ENCODE results near the gene FAM53B. TPM values are rescaled to one million over a fixed set of nuclear protein-coding genes. Genes with fewer than 3 reads are reported as not detected.

FAM53B gene
- total RNA-seq, 1 donor from 2014 or later: 38.1 TPM

- DNase-seq (peak; percentile 42), ATAC-seq (ENCODE audit: poor library complexity) (peak; percentile 6)
- intact Hi-C loops (cut with DNase I): loop anchor here (2.0 to 5.0 kb wide), 2 partner anchors 38 to 57 kb away; no protein-coding TSS in a partner anchor
Observed at GRCh38 chr10:124704428-124705380, 39.5 kb downstream of the FAM53B start.

- peak; percentile 92 for DNase-seq
- intact Hi-C loops (cut with DNase I): loop anchor here (2.0 to 5.0 kb wide), 2 partner anchors 39 to 57 kb away; no protein-coding TSS in a partner anchor
Observed at GRCh38 chr10:124703778-124704427, 40.3 kb downstream of the FAM53B start.

GRCh38 chr10:124703372-124703771, 40.8 kb downstream of the FAM53B start:
- no peak for DNase-seq
- intact Hi-C loops (cut with DNase I): loop anchor here (5.0 kb wide), 1 partner anchor 56 kb away; no protein-coding TSS in a partner anchor
- no peak for ATAC-seq (ENCODE audit: poor library complexity)

More at GRCh38 chr10:124703778-124704427, 40.3 kb downstream of the FAM53B start:
- peak; percentile 79 for ATAC-seq (ENCODE audit: poor library complexity)

- no peak for ATAC-seq (ENCODE audit: poor library complexity)
- intact Hi-C loops (cut with DNase I): loop anchor here (5.0 kb wide), 1 partner anchor 55 kb away; no protein-coding TSS in a partner anchor
- peak; percentile 77 for DNase-seq
Observed at GRCh38 chr10:124701881-124702656, 42.1 kb downstream of the FAM53B start.

GRCh38 chr10:124701435-124701834, 42.7 kb downstream of the FAM53B start:
- peak; percentile 80 for ATAC-seq (ENCODE audit: poor library complexity)
- intact Hi-C loops (cut with DNase I): loop anchor here (5.0 kb wide), 1 partner anchor 54 kb away; no protein-coding TSS in a partner anchor
- peak; percentile 96 for DNase-seq

GRCh38 chr10:124701038-124701365, 43.2 kb downstream of the FAM53B start:
- DNase-seq (peak; percentile 39), ATAC-seq (ENCODE audit: poor library complexity) (no peak)
- intact Hi-C loops (cut with DNase I): loop anchor here (5.0 kb wide), 1 partner anchor 54 kb away; no protein-coding TSS in a partner anchor

GRCh38 chr10:124700293-124701037, 43.7 kb downstream of the FAM53B start:
- DNase-seq (no peak), ATAC-seq (ENCODE audit: poor library complexity) (no peak)
- intact Hi-C loops (cut with DNase I): loop anchor here (5.0 kb wide), 1 partner anchor 53 kb away; no protein-coding TSS in a partner anchor

- peak; percentile 79 for DNase-seq
- ATAC-seq (ENCODE audit: poor library complexity): peak; percentile 17
- intact Hi-C loops (cut with DNase I): loop anchor here (5.0 kb wide), 1 partner anchor 52 kb away; no protein-coding TSS in a partner anchor
Observed at GRCh38 chr10:124699471-124700292, 44.5 kb downstream of the FAM53B start.

GRCh38 chr10:124698545-124699469, 45.4 kb downstream of the FAM53B start:
- intact Hi-C loops (cut with DNase I): no loop called here
- DNase-seq: no peak
- no peak for ATAC-seq (ENCODE audit: poor library complexity)

GRCh38 chr10:124697837-124698544, 46.2 kb downstream of the FAM53B start:
- DNase-seq: no peak
- intact Hi-C loops (cut with DNase I): no loop called here
- no peak for ATAC-seq (ENCODE audit: poor library complexity)

GRCh38 chr10:124697443-124697836, 46.7 kb downstream of the FAM53B start:
- DNase-seq (no peak), ATAC-seq (ENCODE audit: poor library complexity) (no peak)
- intact Hi-C loops (cut with DNase I): no loop called here

GRCh38 chr10:124696446-124697392, 47.5 kb downstream of the FAM53B start:
- ATAC-seq (ENCODE audit: poor library complexity): no peak
- intact Hi-C loops (cut with DNase I): no loop called here
- DNase-seq: no peak

GRCh38 chr10:124695259-124695658, 48.9 kb downstream of the FAM53B start:
- ATAC-seq (ENCODE audit: poor library complexity) (no peak), DNase-seq (no peak)
- intact Hi-C loops (cut with DNase I): no loop called here

GRCh38 chr10:124694481-124695220, 49.5 kb downstream of the FAM53B start:
- DNase-seq: no peak
- no peak for ATAC-seq (ENCODE audit: poor library complexity)
- intact Hi-C loops (cut with DNase I): no loop called here

Measured in Right ventricle myocardium superior (tissue), 1 donor.